ENCODE results near the gene NSRP1.
"Not testable (repeated sequence)": the region's sequence is repeated elsewhere in the genome, so short reads cannot be mapped to it uniquely, and the experiment has no call there.

Gene NSRP1

GRCh38 chr17:30219833-30220232 lies 103.2 kb downstream of the NSRP1 start:
- in situ Hi-C loops (cut with MboI; ENCODE audit: low sequenced_read_pairs): no loop called here

DNA sequence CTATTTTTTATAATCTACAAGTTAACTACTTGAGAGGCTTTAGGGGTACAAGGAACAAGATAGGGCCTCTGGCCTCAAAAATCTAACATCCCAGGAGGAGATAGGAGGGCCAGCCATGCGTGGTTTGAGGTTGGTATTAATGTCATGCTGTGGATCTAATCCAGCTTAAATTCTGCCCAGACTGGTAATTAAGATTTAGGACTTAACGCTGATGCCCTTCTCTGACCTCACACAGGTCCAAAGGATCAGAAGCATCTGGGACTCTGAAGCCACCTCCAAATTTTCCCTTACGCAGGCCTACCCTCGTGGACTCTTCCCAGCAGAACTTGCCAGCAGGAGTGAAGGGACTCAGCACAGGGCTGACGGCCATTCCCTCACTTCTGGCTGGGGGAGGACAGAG lies 103.8 kb downstream of the NSRP1 start:
- in situ Hi-C loops (cut with MboI; ENCODE audit: low sequenced_read_pairs): no loop called here

DNA sequence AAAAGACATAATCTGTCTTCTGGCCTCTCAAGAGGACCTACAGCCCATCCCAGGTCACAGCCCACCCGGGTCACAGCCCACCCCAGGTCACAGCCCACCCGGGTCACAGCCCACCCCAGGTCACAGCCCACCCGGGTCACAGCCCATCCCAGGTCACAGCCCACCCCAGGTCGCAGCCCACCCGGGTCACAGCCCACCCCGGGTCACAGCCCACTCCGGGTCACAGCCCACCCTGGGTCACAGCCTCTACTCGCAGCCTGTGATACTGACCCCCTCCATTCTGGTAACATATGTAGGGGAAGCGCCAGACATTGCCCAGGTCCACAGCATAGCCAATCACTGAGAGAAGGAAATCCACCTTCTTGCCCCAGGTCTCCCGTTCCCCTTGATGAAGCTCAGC lies 104.7 kb downstream of the NSRP1 start:
- in situ Hi-C loops (cut with MboI; ENCODE audit: low sequenced_read_pairs): no loop called here

GRCh38 chr17:30222251-30222650 lies 105.6 kb downstream of the NSRP1 start:
- in situ Hi-C loops (cut with MboI; ENCODE audit: low sequenced_read_pairs): no loop called here

DNA sequence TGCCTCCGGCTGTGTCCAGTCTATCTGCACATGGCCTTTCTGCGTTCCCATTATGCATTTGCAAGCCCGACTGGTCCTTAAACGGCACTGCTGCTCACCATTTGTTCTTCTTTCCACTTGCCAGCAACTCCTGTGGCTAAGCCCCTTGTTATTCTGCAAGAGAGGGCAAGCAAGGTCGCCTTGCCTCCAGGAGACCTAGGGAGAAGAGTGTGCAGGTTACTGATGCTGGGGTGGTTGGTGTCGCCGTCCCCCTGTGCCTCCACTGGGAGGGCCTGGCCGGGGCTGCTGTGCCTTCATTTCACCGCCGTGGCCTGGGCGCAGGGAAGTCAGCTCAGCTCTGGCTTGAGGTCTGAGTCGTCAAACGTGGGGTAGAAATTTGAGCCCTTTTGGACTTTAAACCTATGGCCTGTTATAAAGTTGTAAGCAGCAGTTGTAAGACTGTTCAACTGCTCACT lies 106.1 kb downstream of the NSRP1 start:
- in situ Hi-C loops (cut with MboI; ENCODE audit: low sequenced_read_pairs): no loop called here

- in situ Hi-C loops (cut with MboI; ENCODE audit: low sequenced_read_pairs): no loop called here
These were observed 107.9 kb downstream of the NSRP1 start for GRCh38 chr17:30224419-30224960.

DNA sequence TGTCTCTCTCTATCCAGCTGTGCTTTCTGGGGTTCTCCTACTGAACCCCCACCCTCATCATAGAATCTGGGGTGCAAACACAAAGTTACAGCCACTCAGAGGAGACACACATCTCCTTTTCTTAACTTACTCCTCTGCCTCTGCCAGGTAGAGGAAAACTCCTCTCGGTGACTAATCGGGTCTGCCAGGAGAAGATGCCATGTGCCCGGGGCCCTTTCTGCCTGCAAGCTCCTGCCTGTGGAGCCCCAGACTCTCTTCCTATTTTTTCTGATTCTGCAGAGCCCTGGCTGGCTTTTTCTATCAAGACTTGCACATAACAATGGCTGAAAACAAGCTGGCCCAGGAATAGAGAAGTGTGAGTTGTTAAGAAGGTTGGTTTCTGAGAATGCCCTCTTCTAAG lies 108.5 kb downstream of the NSRP1 start:
- in situ Hi-C loops (cut with MboI; ENCODE audit: low sequenced_read_pairs): no loop called here

DNA sequence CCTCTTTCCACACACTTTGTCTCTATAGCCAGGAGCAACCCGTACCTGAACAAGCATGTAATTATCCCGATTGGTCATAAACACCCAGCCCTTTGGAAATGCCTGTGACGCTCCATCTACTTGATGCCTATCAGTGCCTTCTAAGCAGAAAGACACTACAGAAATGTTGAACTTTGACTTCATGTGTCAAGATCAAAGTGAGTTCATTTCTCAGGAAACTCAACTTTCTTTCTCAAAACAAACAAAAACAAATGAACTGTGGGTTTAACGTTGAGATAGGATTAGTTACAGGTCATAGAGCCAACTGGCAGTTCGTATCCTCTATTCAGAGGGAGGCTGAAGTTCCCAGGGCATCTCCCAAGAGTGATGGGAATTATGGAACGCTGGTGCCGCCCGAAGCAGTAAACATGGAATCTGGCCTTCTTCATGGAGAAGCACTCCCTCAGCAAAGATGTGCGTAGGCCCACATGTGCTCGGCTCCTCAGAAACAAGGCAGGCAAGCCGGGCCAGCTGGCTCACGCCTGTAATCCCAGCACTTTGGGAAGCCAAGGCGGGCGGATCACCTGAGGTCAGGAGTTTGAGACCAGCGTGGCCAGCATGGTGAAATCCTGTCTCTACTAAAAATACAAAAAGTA lies 109.4 kb downstream of the NSRP1 start:
- in situ Hi-C loops (cut with MboI; ENCODE audit: low sequenced_read_pairs): no loop called here

DNA sequence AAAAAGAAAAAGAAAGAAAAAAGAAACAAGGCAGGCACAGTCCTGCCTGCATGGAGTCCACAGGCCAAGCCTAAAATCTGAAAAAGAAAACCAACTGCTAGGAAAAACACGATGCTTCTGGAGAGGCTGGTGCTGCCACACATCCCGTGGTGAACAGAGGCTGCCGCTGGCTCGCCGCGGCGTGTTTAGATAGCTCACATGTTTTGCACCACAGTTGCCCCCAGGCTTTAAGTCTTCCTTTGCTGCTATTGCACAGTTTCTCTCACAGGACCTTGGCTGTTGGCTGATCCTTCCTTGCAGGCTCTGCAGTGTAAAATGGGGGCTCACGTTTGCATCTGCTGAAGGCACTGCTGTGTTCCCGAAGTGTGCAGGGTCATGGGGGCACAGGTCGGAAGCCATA lies 110.3 kb downstream of the NSRP1 start:
- in situ Hi-C loops (cut with MboI; ENCODE audit: low sequenced_read_pairs): no loop called here

GRCh38 chr17:30228011-30228410 lies 111.4 kb downstream of the NSRP1 start:
- in situ Hi-C loops (cut with MboI; ENCODE audit: low sequenced_read_pairs): no loop called here

DNA sequence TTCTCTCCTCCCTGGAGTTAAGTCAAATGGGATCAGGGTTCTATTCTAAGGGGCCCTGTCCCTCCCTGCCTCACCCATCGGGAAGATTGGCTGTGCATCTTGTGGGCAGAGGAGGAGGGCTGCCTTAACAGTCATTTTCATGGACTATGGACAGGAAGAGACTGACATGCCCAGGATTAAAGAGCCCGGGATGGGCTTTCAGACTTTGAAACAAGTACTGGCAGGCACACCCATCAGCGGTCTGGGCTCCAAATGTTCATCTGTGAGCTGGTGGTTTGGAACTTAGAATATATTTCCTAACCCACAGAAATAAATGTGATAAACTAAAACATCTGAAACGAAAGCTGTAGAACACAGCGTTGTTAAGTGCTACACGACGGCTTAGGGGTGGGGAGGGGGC lies 112.4 kb downstream of the NSRP1 start:
- in situ Hi-C loops (cut with MboI; ENCODE audit: low sequenced_read_pairs): no loop called here

GRCh38 chr17:30230009-30230408 lies 113.4 kb downstream of the NSRP1 start:
- in situ Hi-C loops (cut with MboI; ENCODE audit: low sequenced_read_pairs): not testable (repeated sequence)

GRCh38 chr17:30230596-30231125 lies 114.0 kb downstream of the NSRP1 start:
- in situ Hi-C loops (cut with MboI; ENCODE audit: low sequenced_read_pairs): no loop called here

DNA sequence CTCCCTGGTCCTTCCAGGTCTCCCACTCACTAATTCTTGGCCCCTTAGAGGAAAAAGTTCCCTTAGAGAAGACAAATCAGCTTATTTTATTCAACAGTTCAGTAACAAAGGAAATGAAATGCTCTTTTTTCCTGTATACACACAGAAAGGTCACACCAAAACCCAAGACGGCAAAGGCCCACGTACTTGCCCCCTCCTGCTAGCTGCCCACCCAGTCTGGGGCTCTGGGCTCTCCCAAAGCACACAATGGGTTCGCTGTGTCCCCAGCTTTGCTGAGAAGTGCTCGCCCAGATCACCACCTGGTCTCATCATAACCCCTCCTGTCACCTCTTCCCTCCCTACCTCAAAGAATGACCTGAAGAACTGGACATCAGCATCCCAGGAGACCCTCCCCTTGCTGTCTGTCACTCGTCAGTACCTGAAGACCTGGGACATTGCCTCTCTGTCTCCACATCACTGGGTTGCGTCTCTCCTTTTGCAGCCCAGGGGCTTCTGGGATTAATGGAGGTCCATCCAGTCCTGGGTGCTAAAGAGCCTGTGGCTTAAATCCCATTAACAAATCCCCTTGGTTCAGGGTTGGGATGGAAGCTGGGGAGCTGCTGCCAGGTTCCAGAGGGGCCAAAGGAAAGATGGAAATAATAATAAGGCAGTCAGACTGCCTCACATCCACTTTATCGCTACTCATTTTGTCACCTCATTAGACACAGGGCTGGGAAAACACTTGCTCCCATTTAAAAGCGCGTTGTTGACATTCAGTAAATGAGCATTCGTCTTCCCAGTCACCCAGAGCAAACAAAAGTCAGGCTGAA lies 115.6 kb downstream of the NSRP1 start:
- in situ Hi-C loops (cut with MboI; ENCODE audit: low sequenced_read_pairs): no loop called here

DNA sequence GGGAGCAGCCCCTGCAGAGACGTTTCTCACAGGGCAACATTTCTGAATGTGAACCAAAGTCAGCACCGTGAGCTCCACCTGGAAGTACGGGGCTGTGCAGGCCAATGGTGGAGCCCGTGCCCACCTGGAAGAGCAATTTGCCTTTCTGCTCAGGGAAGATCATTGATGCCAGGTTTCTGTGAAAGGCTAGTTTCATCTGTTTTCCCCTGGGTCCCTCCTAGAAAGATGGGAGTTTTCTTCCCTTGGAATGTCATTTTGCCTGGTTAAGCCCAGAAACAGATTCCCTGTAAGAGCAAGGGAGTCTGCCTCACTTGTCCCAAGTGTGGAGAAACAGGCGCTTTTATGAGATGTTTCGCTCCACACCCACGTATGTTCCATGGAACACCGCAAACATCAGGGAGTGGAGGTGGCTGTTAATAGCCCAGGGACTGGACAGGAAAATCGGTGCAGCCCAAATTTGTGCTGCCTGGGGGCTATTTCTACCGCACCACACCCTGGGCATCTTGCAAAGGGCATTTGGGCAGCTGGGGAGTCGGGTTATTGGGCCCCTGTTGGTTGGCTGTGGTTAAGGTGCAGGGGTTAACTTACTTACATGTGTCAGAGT lies 116.3 kb downstream of the NSRP1 start:
- in situ Hi-C loops (cut with MboI; ENCODE audit: low sequenced_read_pairs): no loop called here

DNA sequence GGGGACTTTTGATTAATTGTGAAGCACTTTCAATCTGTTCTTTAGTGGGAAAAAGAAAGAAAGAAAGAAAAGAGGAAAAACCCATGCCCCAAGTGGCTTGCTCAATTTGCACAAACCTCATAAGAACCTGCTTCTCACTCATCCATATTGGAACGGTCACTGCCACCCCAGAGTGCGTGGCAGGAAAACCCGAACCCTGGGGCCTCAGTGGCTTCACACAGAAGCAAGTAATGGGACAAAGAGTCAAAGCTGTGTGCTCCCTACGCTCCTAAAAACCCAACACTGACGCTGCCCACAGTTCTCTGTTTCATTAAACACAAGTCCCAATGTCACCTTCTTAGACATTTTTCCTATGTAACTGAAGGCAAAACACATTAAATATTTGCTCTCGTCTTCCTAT lies 117.7 kb downstream of the NSRP1 start:
- in situ Hi-C loops (cut with MboI; ENCODE audit: low sequenced_read_pairs): no loop called here

DNA sequence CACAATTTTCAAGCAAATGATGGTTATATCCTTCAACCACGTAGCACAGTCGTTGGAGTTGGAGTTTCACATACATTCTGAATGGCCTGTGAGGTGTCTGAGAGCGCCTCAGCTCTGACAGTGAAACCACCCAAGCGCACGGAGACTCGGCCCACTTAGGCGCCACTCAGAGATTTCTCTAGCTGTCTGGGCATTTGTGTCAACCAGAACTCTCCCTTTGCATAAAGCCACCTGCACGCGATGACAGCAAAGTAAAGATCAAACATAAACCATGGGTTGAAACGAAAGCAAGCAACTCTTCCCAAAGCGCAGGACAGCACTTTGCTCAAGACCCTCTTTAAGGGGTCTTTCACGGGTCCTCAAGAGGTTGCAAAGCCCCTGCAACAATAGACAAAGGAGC lies 118.3 kb downstream of the NSRP1 start:
- in situ Hi-C loops (cut with MboI; ENCODE audit: low sequenced_read_pairs): no loop called here

- in situ Hi-C loops (cut with MboI; ENCODE audit: low sequenced_read_pairs): no loop called here
These were observed 119.0 kb downstream of the NSRP1 start, which contains the start of gene SLC6A4 for GRCh38 chr17:30235386-30236296. Gene SLC6A4, minus strand, starts transcription at chr17:30235697. Its CDS starts 13,739 bp downstream, at chr17:30221958.

Data from hTERT RPE-1 (cell line).